KG1 (cell line): ENCODE results near the gene ZNRF1.

Source experiments
- DNase-seq: peaks from one replicate; lab custom pipeline; 2025; lab: John Stamatoyannopoulos, UW

Gene ZNRF1

GRCh38 chr16:75152635-75153034 is 153.8 kb downstream of the ZNRF1 start:
- no peak for DNase-seq

- no peak for DNase-seq
These were observed 161.6 kb downstream of the ZNRF1 start for GRCh38 chr16:75160386-75160785.
